Right lobe of liver (tissue), 4 donors: ENCODE data around the gene N4BP2L2.

Experiments
- POLR2A ChIP-seq: fragments of 450-650 bp; IDR thresholded peaks from one replicate; pipeline ENCODE4 v1.6.1; 2017; ENCODE audit warnings: antibody characterized with exemption, mild to moderate bottlenecking
- TF ChIP-seq, protein P1 (sequence below), 4 donors: fragments of 200-600 bp in 3 of 4; fragments of 450-650 bp in 1 of 4; IDR thresholded peaks; one replicate each; pipeline versions ENCODE4 v1.5.1 to v1.8.0; 2016 to 2022; ENCODE audit warnings: antibody characterized with exemption in 4 of 4, mild to moderate bottlenecking in 2 of 4
- donor health status: DM: no; HTN: no; CAD: no.
- donor health status: DM: no; HTN: no; CAD: no.
- donor health status: DM: no; HTN: yes; CAD: no.

DNA sequence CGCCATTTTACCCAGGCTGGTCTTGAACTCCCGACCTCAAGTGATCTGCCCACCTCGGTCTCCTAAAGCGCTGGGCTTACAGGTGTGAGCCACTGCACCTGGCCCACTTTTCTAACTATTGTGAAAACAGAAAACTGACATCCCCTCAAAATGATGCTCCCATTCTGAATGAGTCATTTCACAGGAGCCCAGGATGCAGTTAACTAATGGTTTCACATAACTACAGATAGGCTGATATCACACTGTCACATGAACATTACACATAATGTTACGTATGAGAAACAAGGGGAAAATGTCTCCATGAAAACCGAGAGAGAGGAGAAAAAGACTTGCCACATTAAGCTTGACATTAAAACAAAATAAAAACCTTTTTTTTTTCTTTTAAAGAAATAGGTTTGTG lies 37.5 kb downstream of the N4BP2L2 start:
- TF ChIP-seq, protein P1, sequence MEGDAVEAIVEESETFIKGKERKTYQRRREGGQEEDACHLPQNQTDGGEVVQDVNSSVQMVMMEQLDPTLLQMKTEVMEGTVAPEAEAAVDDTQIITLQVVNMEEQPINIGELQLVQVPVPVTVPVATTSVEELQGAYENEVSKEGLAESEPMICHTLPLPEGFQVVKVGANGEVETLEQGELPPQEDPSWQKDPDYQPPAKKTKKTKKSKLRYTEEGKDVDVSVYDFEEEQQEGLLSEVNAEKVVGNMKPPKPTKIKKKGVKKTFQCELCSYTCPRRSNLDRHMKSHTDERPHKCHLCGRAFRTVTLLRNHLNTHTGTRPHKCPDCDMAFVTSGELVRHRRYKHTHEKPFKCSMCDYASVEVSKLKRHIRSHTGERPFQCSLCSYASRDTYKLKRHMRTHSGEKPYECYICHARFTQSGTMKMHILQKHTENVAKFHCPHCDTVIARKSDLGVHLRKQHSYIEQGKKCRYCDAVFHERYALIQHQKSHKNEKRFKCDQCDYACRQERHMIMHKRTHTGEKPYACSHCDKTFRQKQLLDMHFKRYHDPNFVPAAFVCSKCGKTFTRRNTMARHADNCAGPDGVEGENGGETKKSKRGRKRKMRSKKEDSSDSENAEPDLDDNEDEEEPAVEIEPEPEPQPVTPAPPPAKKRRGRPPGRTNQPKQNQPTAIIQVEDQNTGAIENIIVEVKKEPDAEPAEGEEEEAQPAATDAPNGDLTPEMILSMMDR (IDR thresholded peaks at IDR 0.05), result no peak
- no peak for TF ChIP-seq POLR2A
